Measurements from ENCODE around the gene EIF4G3. TPM values are rescaled to one million over a fixed set of nuclear protein-coding genes. Genes with fewer than 3 reads are reported as not detected.
A peak's percentile ranks its signal among the peaks of the same experiment; 100 is the strongest.

EIF4G3 gene
- total and polyA plus RNA-seq, 3 experiments from 2014 or later: 13.0 to 51.3 (median 46.8) TPM

GRCh38 chr1:21124846-21125245, 51.9 kb downstream of the EIF4G3 start:
- Mint-ChIP-seq H3K36me3 (peaks cover 0 to 26% (median 6%) of the 10 kb centered on the region in 3 donors), H3K27ac (no peak overlapping the region), H3K9me3 (no peaks in the 10 kb centered on the region), H3K27me3 (no peaks in the 10 kb centered on the region), H3K4me1 (no peaks in the 10 kb centered on the region), H3K4me3 (no peak overlapping the region)
- H3K27ac ChIP-seq (ENCODE audit: low read depth, low read length): no peak overlapping the region
- no peak for DNase-seq
- no peaks in the 10 kb centered on the region for H3K4me1 ChIP-seq (ENCODE audit: insufficient read depth, low read length)
- CTCF ChIA-PET: no interaction called here
- no peaks in the 10 kb centered on the region for H3K9me3 ChIP-seq (ENCODE audit: low read length)
- H3K36me3 ChIP-seq (ENCODE audit: insufficient read depth, low read length): peaks cover 3% of the 10 kb centered on the region
- POLR2A ChIA-PET: no interaction called here
- no peaks in the 10 kb centered on the region for H3K27me3 ChIP-seq (ENCODE audit: insufficient read depth, low read length, poor library complexity, severe bottlenecking)
- H3K4me3 ChIP-seq (ENCODE audit: low read length): no peak overlapping the region

DNA sequence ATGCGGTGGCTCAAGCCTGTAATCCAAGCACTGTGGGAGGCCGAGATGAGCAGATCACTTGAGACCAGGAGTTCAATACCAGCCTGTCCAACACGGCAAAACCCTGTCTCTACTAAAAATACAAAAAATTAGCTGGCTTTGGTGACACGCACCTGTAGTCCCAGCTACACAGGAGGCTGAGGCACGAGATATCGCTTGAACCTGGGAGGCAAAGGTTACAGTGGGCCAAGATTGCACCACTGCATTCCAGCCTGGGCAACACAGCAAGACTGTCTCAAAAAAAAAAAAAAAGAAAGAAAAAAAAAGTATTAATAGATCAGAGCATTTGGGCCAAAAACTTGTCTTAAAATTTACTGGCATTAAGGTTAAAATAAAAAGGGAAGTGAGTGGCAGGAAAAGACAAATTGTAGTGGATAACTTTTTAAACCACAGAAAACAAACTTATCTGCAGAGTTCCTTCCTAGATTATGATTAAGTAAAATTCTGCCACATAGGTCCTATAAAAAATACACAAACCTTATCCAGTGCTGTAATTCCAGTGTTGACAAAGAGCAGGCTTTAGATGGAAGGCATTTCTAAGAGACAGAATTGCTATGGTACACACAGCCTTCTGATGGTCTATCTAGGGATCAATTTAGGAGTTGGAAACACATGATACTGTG, 53.3 kb downstream of the EIF4G3 start:
- H3K27ac Mint-ChIP-seq: peak overlapping the region in 1 of 8 donors; percentile 4
- H3K36me3 Mint-ChIP-seq: peaks cover 0 to 26% (median 6%) of the 10 kb centered on the region in 3 donors
- DNase-seq: no peak
- Histone ChIP-seq H3K27ac (ENCODE audit: low read depth, low read length) (no peak overlapping the region), H3K9me3 (ENCODE audit: low read length) (no peaks in the 10 kb centered on the region), H3K4me3 (ENCODE audit: low read length) (no peak overlapping the region), H3K4me1 (ENCODE audit: insufficient read depth, low read length) (no peaks in the 10 kb centered on the region), H3K36me3 (ENCODE audit: insufficient read depth, low read length) (peaks cover 3% of the 10 kb centered on the region), H3K27me3 (ENCODE audit: insufficient read depth, low read length, poor library complexity, severe bottlenecking) (no peaks in the 10 kb centered on the region)
- no peaks in the 10 kb centered on the region for H3K9me3 Mint-ChIP-seq
- no peaks in the 10 kb centered on the region for H3K4me1 Mint-ChIP-seq
- H3K27me3 Mint-ChIP-seq: no peaks in the 10 kb centered on the region
- ChIA-PET CTCF (no interaction called here), POLR2A (no interaction called here)
- no peak overlapping the region for H3K4me3 Mint-ChIP-seq

DNA sequence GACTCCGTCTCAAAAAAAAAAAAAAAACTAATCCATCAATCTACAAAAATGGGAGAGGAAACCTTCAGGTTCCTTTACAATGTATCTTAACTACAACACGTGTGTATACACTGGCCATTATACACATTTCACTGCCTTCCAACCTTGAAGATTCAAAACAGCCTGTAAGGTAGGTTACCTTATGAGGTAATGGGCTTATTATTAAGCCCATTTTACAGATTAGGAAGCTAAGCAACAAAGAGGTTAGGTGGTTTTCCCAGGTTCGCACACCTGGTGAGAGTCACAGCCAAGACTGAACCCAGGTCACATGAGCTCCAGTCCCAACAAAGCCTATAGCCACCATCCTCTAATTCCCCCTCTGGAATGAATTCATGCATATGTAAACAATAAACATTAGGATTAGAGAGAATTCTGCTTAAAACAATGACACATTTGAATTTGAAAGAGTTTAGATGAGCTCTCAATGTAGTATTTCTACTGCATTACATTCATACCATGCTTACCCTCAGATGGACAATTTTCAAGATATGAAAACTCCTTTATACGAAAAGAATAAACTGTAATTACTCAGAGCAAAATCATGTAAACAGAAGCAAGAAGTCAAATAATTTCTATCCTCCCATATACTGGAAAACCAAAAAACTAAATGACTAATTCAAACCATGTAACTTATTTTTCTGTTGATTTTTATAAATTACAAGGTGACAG, 54.8 kb downstream of the EIF4G3 start:
- no peak overlapping the region for H3K27ac ChIP-seq (ENCODE audit: low read depth, low read length)
- H3K27ac Mint-ChIP-seq: no peak overlapping the region

GRCh38 chr1:21118167-21118566, 58.5 kb downstream of the EIF4G3 start:
- Histone ChIP-seq H3K27ac (ENCODE audit: low read depth, low read length) (no peak overlapping the region), H3K9me3 (ENCODE audit: low read length) (no peaks in the 10 kb centered on the region), H3K4me3 (ENCODE audit: low read length) (no peak overlapping the region), H3K4me1 (ENCODE audit: insufficient read depth, low read length) (no peaks in the 10 kb centered on the region), H3K36me3 (ENCODE audit: insufficient read depth, low read length) (peaks cover 3% of the 10 kb centered on the region), H3K27me3 (ENCODE audit: insufficient read depth, low read length, poor library complexity, severe bottlenecking) (no peaks in the 10 kb centered on the region)
- ChIA-PET CTCF (no interaction called here), POLR2A (no interaction called here)
- DNase-seq: no peak
- H3K4me1 Mint-ChIP-seq: no peaks in the 10 kb centered on the region
- no peaks in the 10 kb centered on the region for H3K9me3 Mint-ChIP-seq
- H3K27ac Mint-ChIP-seq: no peak overlapping the region
- H3K27me3 Mint-ChIP-seq: no peaks in the 10 kb centered on the region
- peaks cover 0 to 13% (median 6%) of the 10 kb centered on the region in 3 donors for H3K36me3 Mint-ChIP-seq
- H3K4me3 Mint-ChIP-seq: no peak overlapping the region

More for the DNA sequence above, 54.8 kb downstream of the EIF4G3 start:
- Mint-ChIP-seq H3K9me3 (no peaks in the 10 kb centered on the region), H3K4me3 (no peak overlapping the region), H3K4me1 (no peaks in the 10 kb centered on the region), H3K36me3 (peaks cover 0 to 20% (median 6%) of the 10 kb centered on the region in 3 donors), H3K27me3 (no peaks in the 10 kb centered on the region)
- Histone ChIP-seq H3K4me3 (ENCODE audit: low read length) (no peak overlapping the region), H3K4me1 (ENCODE audit: insufficient read depth, low read length) (no peaks in the 10 kb centered on the region), H3K27me3 (ENCODE audit: insufficient read depth, low read length, poor library complexity, severe bottlenecking) (no peaks in the 10 kb centered on the region), H3K9me3 (ENCODE audit: low read length) (no peaks in the 10 kb centered on the region), H3K36me3 (ENCODE audit: insufficient read depth, low read length) (peaks cover 3% of the 10 kb centered on the region)
- ChIA-PET CTCF (no interaction called here), POLR2A (no interaction called here)
- DNase-seq: no peak

DNA sequence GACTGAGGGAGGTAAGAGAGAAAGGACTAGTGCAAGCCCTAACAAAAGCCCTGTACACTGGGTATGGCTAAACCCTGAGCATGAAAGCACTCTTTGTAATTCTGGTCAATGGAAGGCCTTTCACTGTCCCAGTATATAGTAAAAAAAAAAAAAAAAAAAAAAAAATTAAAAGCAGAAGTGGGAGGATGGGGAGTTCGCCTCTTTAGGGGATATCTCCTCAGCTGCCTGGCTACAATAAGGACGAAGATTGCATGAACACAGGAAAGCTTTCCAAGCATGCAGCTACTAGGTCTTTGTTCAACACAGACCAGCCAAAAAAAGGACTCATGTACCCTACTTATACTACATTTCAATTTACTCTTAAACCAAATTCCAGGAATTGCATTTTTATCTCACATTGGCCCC, 59.1 kb downstream of the EIF4G3 start:
- Histone ChIP-seq H3K4me1 (ENCODE audit: insufficient read depth, low read length) (no peaks in the 10 kb centered on the region), H3K27ac (ENCODE audit: low read depth, low read length) (no peak overlapping the region), H3K4me3 (ENCODE audit: low read length) (no peak overlapping the region), H3K27me3 (ENCODE audit: insufficient read depth, low read length, poor library complexity, severe bottlenecking) (no peaks in the 10 kb centered on the region), H3K9me3 (ENCODE audit: low read length) (no peaks in the 10 kb centered on the region), H3K36me3 (ENCODE audit: insufficient read depth, low read length) (peaks cover 2% of the 10 kb centered on the region)
- peaks cover 0 to 8% (median 4%) of the 10 kb centered on the region in 3 donors for H3K36me3 Mint-ChIP-seq
- H3K9me3 Mint-ChIP-seq: no peaks in the 10 kb centered on the region
- ChIA-PET POLR2A (no interaction called here), CTCF (no interaction called here)
- H3K27me3 Mint-ChIP-seq: no peaks in the 10 kb centered on the region
- H3K27ac Mint-ChIP-seq: no peak overlapping the region
- no peaks in the 10 kb centered on the region for H3K4me1 Mint-ChIP-seq
- no peak overlapping the region for H3K4me3 Mint-ChIP-seq
- no peak for DNase-seq

DNA sequence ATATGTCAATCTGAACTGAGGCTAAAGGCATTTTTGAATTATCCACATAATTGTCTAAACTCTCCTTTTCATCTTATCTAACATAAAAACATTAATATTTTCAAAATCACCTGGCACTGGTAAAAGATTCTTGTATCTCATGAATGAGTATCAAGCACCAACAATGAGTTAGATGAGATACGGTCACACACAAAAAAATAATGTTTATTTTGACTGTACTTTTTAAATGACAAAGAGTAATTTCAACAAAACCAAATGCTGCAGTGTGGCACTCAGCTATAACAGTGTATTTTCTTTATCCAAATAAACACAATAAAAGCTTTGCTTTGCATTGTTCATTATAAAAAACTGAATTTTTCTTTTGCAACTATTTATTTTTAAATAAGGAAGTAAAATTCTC, 59.5 kb downstream of the EIF4G3 start:
- no peaks in the 10 kb centered on the region for H3K4me1 Mint-ChIP-seq
- H3K27me3 ChIP-seq (ENCODE audit: insufficient read depth, low read length, poor library complexity, severe bottlenecking): no peaks in the 10 kb centered on the region
- ChIA-PET CTCF (no interaction called here), POLR2A (no interaction called here)
- no peak overlapping the region for H3K4me3 ChIP-seq (ENCODE audit: low read length)
- no peak for DNase-seq
- H3K9me3 ChIP-seq (ENCODE audit: low read length): no peaks in the 10 kb centered on the region
- H3K27ac Mint-ChIP-seq: no peak overlapping the region
- H3K27me3 Mint-ChIP-seq: no peaks in the 10 kb centered on the region
- no peaks in the 10 kb centered on the region for H3K9me3 Mint-ChIP-seq
- H3K36me3 ChIP-seq (ENCODE audit: insufficient read depth, low read length): no peaks in the 10 kb centered on the region
- no peaks in the 10 kb centered on the region for H3K4me1 ChIP-seq (ENCODE audit: insufficient read depth, low read length)
- no peak overlapping the region for H3K4me3 Mint-ChIP-seq
- H3K27ac ChIP-seq (ENCODE audit: low read depth, low read length): no peak overlapping the region
- H3K36me3 Mint-ChIP-seq: peaks cover 0 to 7% (median 4%) of the 10 kb centered on the region in 3 donors

DNA sequence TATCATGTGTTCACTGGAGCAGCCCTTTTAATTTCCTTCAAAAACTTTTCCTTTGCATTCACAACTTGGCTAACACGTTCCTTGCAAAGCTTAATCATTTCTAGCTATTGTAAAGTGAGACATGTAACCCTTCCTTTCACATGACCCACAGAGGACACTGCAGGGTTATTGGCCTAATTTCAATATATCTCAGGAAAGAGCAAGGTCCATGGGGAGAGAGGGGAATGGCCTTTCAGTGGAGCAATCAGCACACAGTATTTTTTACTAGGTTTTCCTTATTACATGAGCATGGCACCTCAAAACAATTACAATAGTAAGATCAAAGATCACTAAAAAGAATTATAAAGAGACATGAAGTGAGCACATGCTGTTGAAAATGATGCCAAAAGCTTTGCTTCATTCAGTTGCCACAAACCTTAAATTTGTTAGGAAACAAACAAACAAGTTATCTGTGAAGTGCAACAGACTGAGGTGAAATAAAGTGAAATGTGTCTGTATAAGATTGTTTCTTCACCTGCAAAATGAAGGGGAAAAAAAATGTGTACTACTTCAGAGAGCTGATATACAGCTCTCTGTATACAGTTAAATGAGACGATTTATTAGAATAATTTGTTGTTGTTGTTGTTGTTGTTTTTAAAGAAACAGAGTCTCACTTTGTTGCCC, 61.5 kb downstream of the EIF4G3 start:
- Mint-ChIP-seq H3K9me3 (no peaks in the 10 kb centered on the region), H3K4me1 (no peaks in the 10 kb centered on the region), H3K36me3 (peaks cover 0 to 6% (median 0%) of the 10 kb centered on the region in 3 donors), H3K4me3 (no peak overlapping the region), H3K27ac (peak overlapping the region in 1 of 8 donors; percentile 34), H3K27me3 (no peaks in the 10 kb centered on the region)
- no peak overlapping the region for H3K27ac ChIP-seq (ENCODE audit: low read depth, low read length)
- H3K4me3 ChIP-seq (ENCODE audit: low read length): no peak overlapping the region
- CTCF ChIA-PET: no interaction called here
- H3K4me1 ChIP-seq (ENCODE audit: insufficient read depth, low read length): no peaks in the 10 kb centered on the region
- POLR2A ChIA-PET: no interaction called here
- no peaks in the 10 kb centered on the region for H3K36me3 ChIP-seq (ENCODE audit: insufficient read depth, low read length)
- no peaks in the 10 kb centered on the region for H3K27me3 ChIP-seq (ENCODE audit: insufficient read depth, low read length, poor library complexity, severe bottlenecking)
- no peaks in the 10 kb centered on the region for H3K9me3 ChIP-seq (ENCODE audit: low read length)
- DNase-seq: no peak

GRCh38 chr1:21114431-21114830, 62.3 kb downstream of the EIF4G3 start:
- no peaks in the 10 kb centered on the region for H3K27me3 ChIP-seq (ENCODE audit: insufficient read depth, low read length, poor library complexity, severe bottlenecking)
- Mint-ChIP-seq H3K4me3 (no peak overlapping the region), H3K4me1 (no peaks in the 10 kb centered on the region), H3K9me3 (no peaks in the 10 kb centered on the region), H3K36me3 (peaks cover 0 to 6% (median 0%) of the 10 kb centered on the region in 3 donors), H3K27me3 (no peaks in the 10 kb centered on the region), H3K27ac (no peak overlapping the region)
- no peaks in the 10 kb centered on the region for H3K4me1 ChIP-seq (ENCODE audit: insufficient read depth, low read length)
- ChIA-PET POLR2A (no interaction called here), CTCF (interaction anchor here (1.0 kb wide), 1 partner anchor 25 kb away, joined by 3 read pairs; no protein-coding TSS in a partner anchor)
- H3K9me3 ChIP-seq (ENCODE audit: low read length): no peaks in the 10 kb centered on the region
- no peaks in the 10 kb centered on the region for H3K36me3 ChIP-seq (ENCODE audit: insufficient read depth, low read length)
- H3K27ac ChIP-seq (ENCODE audit: low read depth, low read length): no peak overlapping the region
- no peak for DNase-seq
- no peak overlapping the region for H3K4me3 ChIP-seq (ENCODE audit: low read length)
